Spleen (tissue), 7 donors: ENCODE data around the gene KRT73.

ENCODE experiments used
- POLR2A ChIP-seq, 3 donors: fragments of 450-650 bp; IDR thresholded peaks; one replicate each; pipeline ENCODE4 v1.5.1; 2017; ENCODE audit warnings: antibody characterized with exemption in 3 of 3, mild to moderate bottlenecking in 1 of 3
- TF ChIP-seq, protein P1 (sequence below), 11 experiments: fragments of 200-600 bp in 7 of 11; fragments of 450-650 bp in 4 of 11; sonication (generic) in 4 of 11; IDR thresholded peaks in 8 of 11; conservative IDR thresholded peaks in 3 of 11; 1 replicate in 7 of 11; 2 replicates in 4 of 11; pipeline versions ENCODE4 v1.4.0 to v1.8.0; 2016 to 2021; ENCODE audit warnings: antibody characterized with exemption in 11 of 11, inconsistent platforms in 4 of 11, mild to moderate bottlenecking in 1 of 11
- donor health status: DM: no; HTN: no; CAD: no; lungs with moderate emphysema.
- donor health status: DM: no; HTN: no; CAD: no.
- donor health status: DM: no; HTN: no; CAD: no.

DNA sequence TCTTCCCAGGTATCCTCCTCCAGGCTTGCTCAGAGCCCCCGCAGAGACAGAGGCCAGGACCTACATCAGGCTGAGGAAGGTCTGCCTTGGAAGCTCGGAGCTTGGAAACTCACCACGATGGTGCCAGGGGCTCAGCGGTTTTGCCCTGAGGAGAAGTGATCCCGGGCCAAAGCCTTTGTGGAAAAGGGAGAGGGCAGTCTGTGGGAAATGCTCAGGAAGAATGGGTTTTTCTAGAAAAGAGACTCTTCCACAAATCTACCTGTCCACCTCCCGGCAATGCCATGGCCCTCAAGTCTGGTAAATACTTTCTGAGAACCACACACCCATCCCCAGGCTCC lies 25.7 kb upstream of the KRT73 start:
- TF ChIP-seq, protein P1, sequence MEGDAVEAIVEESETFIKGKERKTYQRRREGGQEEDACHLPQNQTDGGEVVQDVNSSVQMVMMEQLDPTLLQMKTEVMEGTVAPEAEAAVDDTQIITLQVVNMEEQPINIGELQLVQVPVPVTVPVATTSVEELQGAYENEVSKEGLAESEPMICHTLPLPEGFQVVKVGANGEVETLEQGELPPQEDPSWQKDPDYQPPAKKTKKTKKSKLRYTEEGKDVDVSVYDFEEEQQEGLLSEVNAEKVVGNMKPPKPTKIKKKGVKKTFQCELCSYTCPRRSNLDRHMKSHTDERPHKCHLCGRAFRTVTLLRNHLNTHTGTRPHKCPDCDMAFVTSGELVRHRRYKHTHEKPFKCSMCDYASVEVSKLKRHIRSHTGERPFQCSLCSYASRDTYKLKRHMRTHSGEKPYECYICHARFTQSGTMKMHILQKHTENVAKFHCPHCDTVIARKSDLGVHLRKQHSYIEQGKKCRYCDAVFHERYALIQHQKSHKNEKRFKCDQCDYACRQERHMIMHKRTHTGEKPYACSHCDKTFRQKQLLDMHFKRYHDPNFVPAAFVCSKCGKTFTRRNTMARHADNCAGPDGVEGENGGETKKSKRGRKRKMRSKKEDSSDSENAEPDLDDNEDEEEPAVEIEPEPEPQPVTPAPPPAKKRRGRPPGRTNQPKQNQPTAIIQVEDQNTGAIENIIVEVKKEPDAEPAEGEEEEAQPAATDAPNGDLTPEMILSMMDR (IDR thresholded peaks at IDR 0.05 in 8 of 11, conservative IDR thresholded peaks at IDR 0.05 in 3 of 11) = no peak
- no peak for TF ChIP-seq POLR2A (IDR thresholded peaks at IDR 0.05)
